ENCODE results near the gene NMT1. TPM values are rescaled to one million over a fixed set of nuclear protein-coding genes. Genes with fewer than 3 reads are reported as not detected.

The NMT1 gene
- total RNA-seq, 4 donors from 2014 or later, result 64.7 to 99.8 (median 80.6) TPM

DNA sequence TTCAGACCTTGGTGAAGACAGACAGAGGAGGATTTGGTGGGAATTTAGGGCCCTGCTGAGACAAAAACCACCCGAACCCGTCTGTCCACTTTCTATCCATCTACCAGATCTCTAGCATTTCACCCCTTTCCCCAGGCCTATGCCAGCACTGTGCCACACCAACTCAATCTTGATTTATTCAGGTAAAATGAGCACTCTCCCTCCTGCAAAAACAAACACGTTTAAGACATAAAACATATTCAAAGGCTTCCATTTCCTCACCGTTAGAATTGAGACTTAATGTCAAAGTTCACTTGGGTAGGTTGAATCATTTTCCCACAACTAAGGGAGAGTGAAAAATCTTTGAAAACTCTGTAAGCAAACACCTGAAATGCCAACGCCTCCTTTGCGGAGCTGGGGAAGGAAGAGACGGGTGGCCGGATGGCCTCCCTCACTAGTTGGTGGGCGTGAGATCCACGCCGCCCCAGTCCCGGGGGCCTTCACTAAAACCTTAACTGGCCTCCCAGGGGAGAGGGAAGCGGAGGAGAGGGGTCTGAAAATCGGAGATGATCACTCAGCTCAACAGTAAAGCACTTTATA is 10.5 kb upstream of the NMT1 start:
- TF ChIP-seq, protein P1, sequence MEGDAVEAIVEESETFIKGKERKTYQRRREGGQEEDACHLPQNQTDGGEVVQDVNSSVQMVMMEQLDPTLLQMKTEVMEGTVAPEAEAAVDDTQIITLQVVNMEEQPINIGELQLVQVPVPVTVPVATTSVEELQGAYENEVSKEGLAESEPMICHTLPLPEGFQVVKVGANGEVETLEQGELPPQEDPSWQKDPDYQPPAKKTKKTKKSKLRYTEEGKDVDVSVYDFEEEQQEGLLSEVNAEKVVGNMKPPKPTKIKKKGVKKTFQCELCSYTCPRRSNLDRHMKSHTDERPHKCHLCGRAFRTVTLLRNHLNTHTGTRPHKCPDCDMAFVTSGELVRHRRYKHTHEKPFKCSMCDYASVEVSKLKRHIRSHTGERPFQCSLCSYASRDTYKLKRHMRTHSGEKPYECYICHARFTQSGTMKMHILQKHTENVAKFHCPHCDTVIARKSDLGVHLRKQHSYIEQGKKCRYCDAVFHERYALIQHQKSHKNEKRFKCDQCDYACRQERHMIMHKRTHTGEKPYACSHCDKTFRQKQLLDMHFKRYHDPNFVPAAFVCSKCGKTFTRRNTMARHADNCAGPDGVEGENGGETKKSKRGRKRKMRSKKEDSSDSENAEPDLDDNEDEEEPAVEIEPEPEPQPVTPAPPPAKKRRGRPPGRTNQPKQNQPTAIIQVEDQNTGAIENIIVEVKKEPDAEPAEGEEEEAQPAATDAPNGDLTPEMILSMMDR (IDR thresholded peaks at IDR 0.05; ENCODE audit: low read depth), result no peak

DNA sequence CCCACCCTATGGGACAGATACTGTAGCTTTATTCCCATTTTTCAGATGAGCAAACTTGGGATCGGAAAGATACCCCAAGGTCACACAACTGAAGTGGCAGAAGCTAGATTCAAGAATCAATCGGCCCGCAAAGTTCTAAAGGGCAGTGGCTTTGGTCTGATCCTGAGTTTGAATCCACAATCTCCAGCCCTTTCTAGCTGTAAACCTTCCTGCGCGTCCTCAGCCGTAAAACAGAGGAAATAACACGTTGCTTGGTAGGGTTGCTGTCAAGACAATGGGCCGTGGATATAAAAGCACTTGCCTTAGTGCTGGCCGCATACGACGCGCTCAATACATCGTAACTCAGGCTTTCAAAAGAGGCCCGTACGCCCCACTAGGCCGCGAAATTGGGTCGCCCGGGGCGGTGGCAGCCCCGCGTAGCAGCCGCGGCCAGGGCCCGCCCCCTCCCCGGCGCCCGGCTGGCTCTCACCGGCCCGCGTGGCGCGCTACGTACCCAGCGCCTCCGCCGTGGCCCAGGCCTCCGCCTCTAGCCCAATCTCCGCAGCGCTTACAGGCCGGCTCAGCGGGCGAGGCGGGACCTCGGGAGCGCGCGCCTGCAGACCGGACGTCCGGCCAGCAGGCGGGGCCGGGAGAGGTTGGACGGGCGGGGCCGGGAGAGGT is 9.9 kb upstream of the NMT1 start, which contains the start of gene DCAKD:
Gene DCAKD (minus strand): TSS at position 573 of the 660 bp plus-strand sequence. CDS start 16,747 bp downstream, outside the sequence.
- TF ChIP-seq, protein P1 (IDR thresholded peaks at IDR 0.05; ENCODE audit: low read depth), result no peak

DNA sequence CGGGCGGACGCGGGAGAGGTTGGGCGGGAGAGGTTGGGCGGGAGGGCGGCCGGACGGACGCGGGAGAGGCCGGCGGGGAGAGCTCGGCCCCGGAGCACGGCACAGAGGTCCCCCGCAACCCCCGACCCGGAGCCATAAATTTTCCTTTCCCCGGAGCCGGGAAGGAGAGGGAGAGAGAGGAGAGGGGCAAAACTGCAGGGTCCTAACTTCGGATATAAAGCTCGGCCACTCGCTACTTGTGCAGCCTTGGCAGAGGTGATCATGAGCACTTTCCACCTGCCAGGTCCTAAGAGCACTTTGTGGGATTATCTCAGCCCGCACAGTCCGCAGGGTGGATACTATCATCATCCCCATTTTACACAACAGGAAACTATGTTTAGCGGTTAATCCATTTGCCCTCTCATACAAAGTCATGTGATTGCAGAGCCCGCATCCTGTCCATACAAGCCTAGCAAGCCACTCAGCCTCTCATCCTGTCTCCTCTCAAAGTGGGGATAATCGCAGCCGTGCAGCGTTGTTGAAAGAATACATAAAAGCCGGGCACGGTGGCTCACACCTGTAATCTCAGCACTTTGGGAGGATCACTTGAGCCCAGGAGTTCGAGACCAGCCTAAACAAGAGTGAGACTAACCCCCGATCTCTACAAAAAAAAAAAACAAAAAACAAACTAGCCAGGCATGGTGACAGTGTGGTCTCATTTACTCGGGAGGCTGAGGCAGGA is 8.9 kb upstream of the NMT1 start:
- TF ChIP-seq, protein P1 (IDR thresholded peaks at IDR 0.05; ENCODE audit: low read depth), result no peak

DNA sequence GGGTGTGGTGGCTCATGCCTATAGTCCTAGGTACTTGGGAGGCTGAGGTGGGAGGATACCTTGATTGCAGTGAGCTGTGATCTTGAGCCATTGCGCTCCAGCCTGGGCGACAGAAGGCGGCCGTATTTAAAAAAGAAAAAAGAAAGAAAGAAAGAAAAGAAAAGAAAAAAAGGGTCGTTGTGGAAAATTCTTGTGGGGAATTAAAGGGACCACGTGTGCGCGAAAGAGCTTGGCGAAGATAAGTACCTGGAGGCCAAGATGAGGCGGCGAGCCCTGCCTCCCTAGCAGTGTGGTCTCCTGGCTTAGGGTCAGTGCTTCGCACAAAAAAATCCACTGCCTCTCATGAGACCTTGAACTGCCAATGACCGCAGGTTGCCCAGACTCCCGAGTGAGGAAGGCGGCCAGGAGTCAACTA is 728 bp upstream of the NMT1 start:
- TF ChIP-seq, protein P1 (IDR thresholded peaks at IDR 0.05; ENCODE audit: low read depth), result no peak

DNA sequence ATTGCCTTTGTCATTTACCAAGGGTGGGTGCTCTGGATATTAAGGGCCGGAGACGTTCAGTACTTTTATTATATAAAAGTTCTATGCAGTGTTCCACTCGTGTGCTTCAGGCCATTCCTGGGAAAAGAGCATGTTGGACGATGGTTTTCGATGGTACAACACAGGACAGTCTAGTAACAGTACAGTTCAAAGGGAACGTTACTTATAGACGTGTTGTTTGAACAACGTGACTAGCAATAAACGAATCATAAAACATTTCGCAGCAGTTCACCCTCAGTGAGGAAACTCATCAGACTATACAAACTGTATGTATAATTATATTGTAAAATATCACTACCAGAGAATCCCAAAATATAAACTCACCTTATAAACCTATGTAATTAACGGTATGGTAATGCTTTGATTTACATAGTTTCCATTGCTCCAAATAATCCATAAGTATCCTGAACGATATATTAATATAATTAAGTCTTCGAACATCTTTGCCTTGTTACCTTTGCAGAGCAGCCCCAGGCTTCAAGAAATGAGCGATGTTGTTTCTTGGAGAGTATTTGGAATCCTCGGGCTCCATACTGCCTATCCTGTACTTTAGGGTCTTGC is 589 bp downstream of the NMT1 start:
- TF ChIP-seq, protein P1 (IDR thresholded peaks at IDR 0.05; ENCODE audit: low read depth), result no peak

DNA sequence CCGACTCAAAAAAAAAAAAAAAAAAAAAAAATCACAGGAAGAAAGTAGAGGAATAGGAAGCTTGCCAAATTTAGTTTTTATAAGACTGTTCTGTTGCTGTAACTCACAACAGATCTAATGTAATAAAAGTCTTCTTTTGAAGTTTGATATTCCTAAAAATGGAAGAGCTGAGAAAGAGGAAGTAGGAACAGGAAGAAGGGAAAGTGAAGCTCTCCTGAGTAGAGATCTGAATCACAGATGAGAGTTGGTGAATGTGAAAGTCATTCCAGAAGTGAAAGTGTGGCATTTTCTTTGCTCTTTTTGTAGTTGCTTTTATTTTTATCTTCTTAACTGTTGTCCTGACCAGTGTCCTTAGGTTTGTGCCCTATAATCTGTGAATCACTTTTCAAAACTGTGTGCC is 2.1 kb downstream of the NMT1 start:
- TF ChIP-seq, protein P1 (IDR thresholded peaks at IDR 0.05; ENCODE audit: low read depth), result no peak

DNA sequence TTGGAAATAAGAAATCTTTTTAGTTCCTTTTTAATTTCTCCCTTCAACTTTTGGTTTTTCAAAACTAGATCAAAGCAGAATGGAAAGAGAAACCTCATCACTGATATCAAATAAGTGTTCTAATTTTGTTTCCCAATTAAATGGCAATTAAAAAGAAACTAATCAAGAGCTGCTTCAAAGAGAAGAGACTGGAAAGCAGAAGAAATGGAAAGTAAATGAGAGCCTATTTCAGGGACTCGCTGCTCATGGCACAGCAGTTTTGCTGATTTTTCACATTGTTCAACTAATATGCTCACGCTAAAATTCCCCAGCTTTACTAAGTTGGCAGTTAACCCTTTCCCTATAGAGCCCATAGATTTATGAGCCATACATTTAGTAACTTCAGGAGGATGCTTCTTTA is 6.5 kb downstream of the NMT1 start:
- TF ChIP-seq, protein P1 (IDR thresholded peaks at IDR 0.05; ENCODE audit: low read depth), result no peak

Measured in subcutaneous adipose tissue (tissue), 4 donors.